ENCODE results near the gene SCD5.

GRCh38 chr4:82697561-82697960, 101.0 kb downstream of the SCD5 start:
- no peak for TF ChIP-seq CTCF (IDR thresholded peaks at IDR 0.05)
- no peak for TF ChIP-seq POLR2A (IDR thresholded peaks at IDR 0.05)
